ENCODE measurements around the gene INTS14.
"Not testable (repeated sequence)": the region's sequence is repeated elsewhere in the genome, so short reads cannot be mapped to it uniquely, and the experiment has no call there.

INTS14 gene

GRCh38 chr15:65553691-65554090, 57.2 kb downstream of the INTS14 start:
- Histone ChIP-seq H3K36me3 (ENCODE audit: insufficient read depth, low read length) (peaks cover 61% of the 10 kb centered on the region), H3K4me3 (ENCODE audit: low read length) (no peak overlapping the region), H3K27ac (ENCODE audit: low read depth, low read length) (no peak overlapping the region), H3K9ac (ENCODE audit: low read depth, low read length) (no peak overlapping the region), H3K9me3 (ENCODE audit: insufficient read depth, low read depth, low read length) (no peaks in the 10 kb centered on the region), H3K27me3 (ENCODE audit: insufficient read depth, low read length) (no peaks in the 10 kb centered on the region), H3K4me1 (ENCODE audit: insufficient read depth, low read length) (peaks cover 5% of the 10 kb centered on the region; the same call in 1 of the 2 replicates)
- 94% methylated on average over 3 of the region's 3 CpGs for WGBS

- H3K27me3 ChIP-seq (ENCODE audit: insufficient read depth, low read length); H3K4me1 ChIP-seq (ENCODE audit: insufficient read depth, low read length); H3K4me3 ChIP-seq (ENCODE audit: low read length); H3K27ac ChIP-seq (ENCODE audit: low read depth, low read length); H3K9me3 ChIP-seq (ENCODE audit: insufficient read depth, low read depth, low read length); H3K9ac ChIP-seq (ENCODE audit: low read depth, low read length): not testable (repeated sequence)
- H3K36me3 ChIP-seq (ENCODE audit: insufficient read depth, low read length): peaks cover 53% of the 10 kb centered on the region
- WGBS: 100% methylated on average over 3 of the region's 6 CpGs
Measured at GRCh38 chr15:65552851-65553250, 58.1 kb downstream of the INTS14 start.

GRCh38 chr15:65551183-65551582, 59.7 kb downstream of the INTS14 start:
- H3K4me3 ChIP-seq (ENCODE audit: low read length): no peak overlapping the region
- WGBS: 89% methylated on average over 2 of the region's 2 CpGs
- no peak overlapping the region for H3K9ac ChIP-seq (ENCODE audit: low read depth, low read length)
- H3K4me1 ChIP-seq (ENCODE audit: insufficient read depth, low read length): peaks cover 5% of the 10 kb centered on the region; the same call in 1 of the 2 replicates
- H3K9me3 ChIP-seq (ENCODE audit: insufficient read depth, low read depth, low read length): no peaks in the 10 kb centered on the region
- H3K27ac ChIP-seq (ENCODE audit: low read depth, low read length): no peak overlapping the region
- peaks cover 37% of the 10 kb centered on the region for H3K36me3 ChIP-seq (ENCODE audit: insufficient read depth, low read length)
- no peaks in the 10 kb centered on the region for H3K27me3 ChIP-seq (ENCODE audit: insufficient read depth, low read length)

GRCh38 chr15:65550681-65551098, 60.2 kb downstream of the INTS14 start:
- Histone ChIP-seq H3K4me3 (ENCODE audit: low read length) (no peak overlapping the region), H3K9ac (ENCODE audit: low read depth, low read length) (no peak overlapping the region), H3K27me3 (ENCODE audit: insufficient read depth, low read length) (no peaks in the 10 kb centered on the region), H3K36me3 (ENCODE audit: insufficient read depth, low read length) (peaks cover 32% of the 10 kb centered on the region), H3K9me3 (ENCODE audit: insufficient read depth, low read depth, low read length) (no peaks in the 10 kb centered on the region), H3K27ac (ENCODE audit: low read depth, low read length) (no peak overlapping the region), H3K4me1 (ENCODE audit: insufficient read depth, low read length) (peaks cover 5% of the 10 kb centered on the region; the same call in 1 of the 2 replicates)
- 63% methylated on average over 3 of the region's 3 CpGs for WGBS

GRCh38 chr15:65549288-65549687, 61.6 kb downstream of the INTS14 start:
- WGBS: 96% methylated on average over 6 of the region's 9 CpGs
- not testable (repeated sequence) for H3K4me1 ChIP-seq (ENCODE audit: insufficient read depth, low read length); H3K27me3 ChIP-seq (ENCODE audit: insufficient read depth, low read length); H3K9ac ChIP-seq (ENCODE audit: low read depth, low read length); H3K9me3 ChIP-seq (ENCODE audit: insufficient read depth, low read depth, low read length); H3K27ac ChIP-seq (ENCODE audit: low read depth, low read length); H3K4me3 ChIP-seq (ENCODE audit: low read length)
- peaks cover 20% of the 10 kb centered on the region for H3K36me3 ChIP-seq (ENCODE audit: insufficient read depth, low read length)

- H3K9me3 ChIP-seq (ENCODE audit: insufficient read depth, low read depth, low read length): no peaks in the 10 kb centered on the region
- no peak overlapping the region for H3K9ac ChIP-seq (ENCODE audit: low read depth, low read length)
- peaks cover 6% of the 10 kb centered on the region; the same call in 1 of the 2 replicates for H3K36me3 ChIP-seq (ENCODE audit: insufficient read depth, low read length)
- no peak overlapping the region for H3K27ac ChIP-seq (ENCODE audit: low read depth, low read length)
- peaks cover 5% of the 10 kb centered on the region; the same call in 1 of the 2 replicates for H3K4me1 ChIP-seq (ENCODE audit: insufficient read depth, low read length)
- no peak overlapping the region for H3K4me3 ChIP-seq (ENCODE audit: low read length)
- no peaks in the 10 kb centered on the region for H3K27me3 ChIP-seq (ENCODE audit: insufficient read depth, low read length)
Measured at GRCh38 chr15:65547841-65548240, 63.1 kb downstream of the INTS14 start.

GRCh38 chr15:65541231-65541820, 69.6 kb downstream of the INTS14 start:
- peaks cover 9% of the 10 kb centered on the region; the same call in 1 of the 2 replicates for H3K36me3 ChIP-seq (ENCODE audit: insufficient read depth, low read length)
- H3K9ac ChIP-seq (ENCODE audit: low read depth, low read length): no peak overlapping the region
- no peaks in the 10 kb centered on the region for H3K27me3 ChIP-seq (ENCODE audit: insufficient read depth, low read length)
- H3K4me1 ChIP-seq (ENCODE audit: insufficient read depth, low read length): no peaks in the 10 kb centered on the region
- no peak overlapping the region for H3K27ac ChIP-seq (ENCODE audit: low read depth, low read length)
- H3K9me3 ChIP-seq (ENCODE audit: insufficient read depth, low read depth, low read length): no peaks in the 10 kb centered on the region
- 94% methylated on average over 3 of the region's 3 CpGs for WGBS
- H3K4me3 ChIP-seq (ENCODE audit: low read length): no peak overlapping the region

GRCh38 chr15:65540314-65540713, 70.6 kb downstream of the INTS14 start:
- H3K27me3 ChIP-seq (ENCODE audit: insufficient read depth, low read length): no peaks in the 10 kb centered on the region
- 95% methylated on average over 1 of the region's 1 CpG for WGBS
- H3K36me3 ChIP-seq (ENCODE audit: insufficient read depth, low read length): peaks cover 19% of the 10 kb centered on the region
- no peak overlapping the region for H3K27ac ChIP-seq (ENCODE audit: low read depth, low read length)
- H3K4me1 ChIP-seq (ENCODE audit: insufficient read depth, low read length): no peaks in the 10 kb centered on the region
- no peaks in the 10 kb centered on the region for H3K9me3 ChIP-seq (ENCODE audit: insufficient read depth, low read depth, low read length)
- H3K9ac ChIP-seq (ENCODE audit: low read depth, low read length): no peak overlapping the region
- H3K4me3 ChIP-seq (ENCODE audit: low read length): no peak overlapping the region

GRCh38 chr15:65535192-65535591, 75.7 kb downstream of the INTS14 start:
- Histone ChIP-seq H3K27me3 (ENCODE audit: insufficient read depth, low read length) (no peaks in the 10 kb centered on the region), H3K9me3 (ENCODE audit: insufficient read depth, low read depth, low read length) (no peaks in the 10 kb centered on the region), H3K4me1 (ENCODE audit: insufficient read depth, low read length) (peaks cover 21% of the 10 kb centered on the region), H3K27ac (ENCODE audit: low read depth, low read length) (no peak overlapping the region), H3K4me3 (ENCODE audit: low read length) (no peak overlapping the region), H3K9ac (ENCODE audit: low read depth, low read length) (no peak overlapping the region), H3K36me3 (ENCODE audit: insufficient read depth, low read length) (peaks cover 29% of the 10 kb centered on the region)
- 98% methylated on average over 4 of the region's 4 CpGs for WGBS

GRCh38 chr15:65533057-65533756, 77.7 kb downstream of the INTS14 start:
- Histone ChIP-seq H3K9me3 (ENCODE audit: insufficient read depth, low read depth, low read length) (no peaks in the 10 kb centered on the region), H3K36me3 (ENCODE audit: insufficient read depth, low read length) (peaks cover 24% of the 10 kb centered on the region), H3K27ac (ENCODE audit: low read depth, low read length) (no peak overlapping the region), H3K9ac (ENCODE audit: low read depth, low read length) (no peak overlapping the region), H3K4me3 (ENCODE audit: low read length) (no peak overlapping the region), H3K27me3 (ENCODE audit: insufficient read depth, low read length) (no peaks in the 10 kb centered on the region), H3K4me1 (ENCODE audit: insufficient read depth, low read length) (peaks cover 33% of the 10 kb centered on the region)
- 72% methylated on average over 5 of the region's 5 CpGs for WGBS

GRCh38 chr15:65532738-65533051, 78.2 kb downstream of the INTS14 start:
- 100% methylated on average over 1 of the region's 1 CpG for WGBS
- Histone ChIP-seq H3K9me3 (ENCODE audit: insufficient read depth, low read depth, low read length) (no peaks in the 10 kb centered on the region), H3K36me3 (ENCODE audit: insufficient read depth, low read length) (peaks cover 24% of the 10 kb centered on the region), H3K27ac (ENCODE audit: low read depth, low read length) (no peak overlapping the region), H3K4me3 (ENCODE audit: low read length) (no peak overlapping the region), H3K9ac (ENCODE audit: low read depth, low read length) (no peak overlapping the region), H3K27me3 (ENCODE audit: insufficient read depth, low read length) (no peaks in the 10 kb centered on the region), H3K4me1 (ENCODE audit: insufficient read depth, low read length) (peaks cover 33% of the 10 kb centered on the region)
